Fibroblast of peridontal ligament (primary cell): ENCODE results near the gene GOPC.
"Not testable (repeated sequence)": the region's sequence is repeated elsewhere in the genome, so short reads cannot be mapped to it uniquely, and the experiment has no call there.

Source experiments
- DNase-seq: peaks from one replicate; pipeline ENCODE4 v3.0.0-alpha.2; 2010; ENCODE audit errors: extremely low read depth

The GOPC gene

DNA sequence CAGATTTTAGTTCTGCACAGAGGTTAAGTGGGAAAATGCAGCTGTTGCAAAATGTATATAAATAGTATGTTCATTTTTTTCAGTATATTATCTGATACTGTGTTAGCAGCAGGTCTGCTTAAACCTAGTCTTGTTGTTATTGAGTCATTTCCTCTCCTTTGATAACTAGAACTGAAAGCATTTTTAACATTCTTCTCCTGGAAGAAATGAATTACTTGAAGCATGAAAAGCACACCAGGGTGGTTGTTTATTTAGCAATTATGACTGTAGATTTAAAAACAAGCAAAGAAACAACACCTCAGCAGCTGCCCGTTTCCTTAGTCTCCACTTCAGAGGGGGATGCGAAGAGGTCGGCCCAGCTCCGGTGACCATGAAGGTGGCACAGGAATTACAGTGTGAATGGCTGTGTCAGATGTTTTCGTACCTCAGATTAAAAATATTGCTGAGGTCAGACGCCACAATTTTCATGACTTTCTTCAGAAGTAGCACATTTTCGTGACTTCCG is 53.5 kb downstream of the GOPC start:
- DNase-seq: no peak

DNA sequence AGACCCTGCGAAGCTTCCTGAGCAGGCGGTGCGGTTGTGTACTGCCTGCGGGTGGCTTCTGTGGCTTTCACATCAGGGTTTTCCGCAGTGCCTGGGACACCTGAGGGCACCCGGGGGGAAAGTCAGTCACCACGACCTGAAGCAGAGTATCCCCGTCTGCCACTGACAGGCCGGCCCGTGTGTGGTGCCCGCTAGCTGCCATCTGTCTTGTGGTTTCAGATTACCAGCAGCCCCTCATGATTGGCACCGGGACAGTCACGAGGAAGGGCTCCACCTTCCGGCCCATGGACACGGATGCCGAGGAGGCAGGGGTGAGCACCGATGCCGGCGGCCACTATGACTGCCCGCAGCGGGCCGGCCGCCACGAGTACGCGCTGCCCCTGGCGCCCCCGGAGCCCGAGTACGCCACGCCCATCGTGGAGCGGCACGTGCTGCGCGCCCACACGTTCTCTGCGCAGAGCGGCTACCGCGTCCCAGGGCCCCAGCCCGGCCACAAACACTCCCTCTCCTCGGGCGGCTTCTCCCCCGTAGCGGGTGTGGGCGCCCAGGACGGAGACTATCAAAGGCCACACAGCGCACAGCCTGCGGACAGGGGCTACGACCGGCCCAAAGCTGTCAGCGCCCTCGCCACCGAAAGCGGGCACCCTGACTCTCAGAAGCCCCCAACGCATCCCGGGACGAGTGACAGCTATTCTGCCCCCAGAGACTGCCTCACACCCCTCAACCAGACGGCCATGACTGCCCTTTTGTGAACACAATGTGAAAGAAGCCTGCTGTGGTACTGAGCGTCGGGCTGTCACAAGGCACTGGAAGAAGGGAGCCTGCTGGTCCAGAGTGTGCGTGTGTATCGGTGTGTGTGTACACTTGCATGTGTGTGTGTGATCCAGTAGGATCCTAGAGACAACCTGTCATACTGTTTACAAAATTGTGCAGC is 54.4 kb downstream of the GOPC start:
- peak; percentile 27 for DNase-seq

DNA sequence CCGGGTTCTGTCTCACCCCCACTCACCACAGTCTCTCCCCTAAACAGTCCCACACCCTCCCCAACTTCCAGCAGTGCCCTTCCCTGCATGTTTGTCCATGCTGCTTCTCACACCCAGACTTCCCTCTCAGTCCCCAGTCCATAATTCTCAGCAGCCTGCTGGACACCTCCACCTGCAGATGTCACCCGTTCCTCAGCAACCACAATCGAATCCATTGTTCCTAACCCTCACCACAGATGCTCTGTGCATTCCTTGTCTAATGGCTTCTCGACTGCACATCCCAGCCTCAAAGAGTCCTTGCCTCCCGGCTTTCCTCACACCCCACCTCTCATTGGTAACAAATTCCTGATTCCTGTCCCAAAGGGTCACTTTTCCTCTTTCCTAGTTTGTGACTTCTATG is 55.6 kb downstream of the GOPC start:
- DNase-seq: no peak

DNA sequence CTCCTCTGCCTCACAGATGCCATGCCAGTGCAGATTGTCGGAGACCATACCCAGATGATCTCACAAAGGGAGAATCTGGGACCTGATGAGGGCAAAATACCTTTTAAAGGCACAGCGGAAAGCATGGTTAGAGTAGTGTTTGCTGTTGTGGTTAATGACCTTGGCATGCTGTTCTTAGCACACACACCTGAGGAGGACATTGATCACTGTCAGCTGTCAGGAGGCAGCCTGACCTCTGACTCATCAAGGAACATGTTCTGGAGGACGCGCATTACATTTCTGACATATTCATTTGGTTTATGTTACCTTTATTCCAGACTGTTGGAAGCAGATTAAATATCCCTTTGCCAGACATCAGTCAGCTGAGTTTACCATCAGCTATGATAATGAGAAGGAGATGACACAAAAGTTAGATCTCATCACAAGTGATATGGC is 57.1 kb downstream of the GOPC start:
- no peak for DNase-seq

DNA sequence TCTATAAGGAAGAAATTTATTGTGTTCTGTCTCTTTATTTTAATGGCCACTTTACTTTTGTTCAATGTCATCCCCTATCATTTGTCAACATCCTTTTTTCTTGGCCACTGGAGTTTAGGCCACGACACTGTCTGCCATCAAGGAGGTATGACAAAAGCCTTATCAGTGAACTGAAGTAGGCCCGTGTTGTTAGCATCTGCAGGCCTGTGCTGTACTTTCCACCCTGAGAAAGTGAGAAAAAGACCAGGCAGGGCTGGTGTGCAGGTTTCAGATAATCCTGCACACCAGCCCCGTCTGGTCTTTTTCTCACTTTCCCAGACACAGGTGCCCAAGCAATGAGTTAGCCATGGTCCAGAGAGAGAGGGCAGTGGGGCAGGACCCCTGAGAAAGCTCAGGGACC is 57.6 kb downstream of the GOPC start:
- no peak for DNase-seq

DNA sequence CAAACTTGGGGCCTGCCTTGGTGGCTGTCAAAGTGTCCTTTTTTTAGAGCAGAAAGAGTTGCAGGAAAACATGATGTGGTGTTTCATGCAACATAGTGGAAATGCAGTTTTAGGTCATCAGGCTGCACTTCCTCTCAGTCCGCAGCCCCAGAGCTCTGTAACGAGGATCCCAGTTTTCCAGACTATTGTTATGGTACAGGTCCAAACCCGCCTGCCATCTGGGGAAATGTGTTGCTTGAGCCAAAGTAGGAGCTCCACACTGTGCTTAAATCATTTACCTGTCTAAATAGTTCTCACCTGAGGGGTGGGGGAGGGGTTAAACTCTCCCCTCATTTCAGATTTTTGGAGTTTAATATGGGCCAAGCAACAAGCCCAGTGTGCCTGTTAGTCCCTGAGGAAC is 59.8 kb downstream of the GOPC start:
- DNase-seq: no peak

DNA sequence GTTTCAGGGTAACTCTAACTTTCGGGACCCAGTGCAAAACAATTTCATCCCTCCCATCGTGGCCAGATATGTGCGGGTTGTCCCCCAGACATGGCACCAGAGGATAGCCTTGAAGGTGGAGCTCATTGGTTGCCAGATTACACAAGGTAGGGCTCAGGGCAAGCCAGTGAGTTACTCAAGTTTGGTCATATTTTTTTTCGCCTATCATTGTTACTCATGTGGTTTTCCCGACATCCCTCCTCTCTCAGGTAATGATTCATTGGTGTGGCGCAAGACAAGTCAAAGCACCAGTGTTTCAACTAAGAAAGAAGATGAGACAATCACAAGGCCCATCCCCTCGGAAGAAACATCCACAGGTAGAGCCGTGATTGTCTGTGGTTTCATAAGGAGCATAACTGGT is 61.6 kb downstream of the GOPC start:
- no peak for DNase-seq

DNA sequence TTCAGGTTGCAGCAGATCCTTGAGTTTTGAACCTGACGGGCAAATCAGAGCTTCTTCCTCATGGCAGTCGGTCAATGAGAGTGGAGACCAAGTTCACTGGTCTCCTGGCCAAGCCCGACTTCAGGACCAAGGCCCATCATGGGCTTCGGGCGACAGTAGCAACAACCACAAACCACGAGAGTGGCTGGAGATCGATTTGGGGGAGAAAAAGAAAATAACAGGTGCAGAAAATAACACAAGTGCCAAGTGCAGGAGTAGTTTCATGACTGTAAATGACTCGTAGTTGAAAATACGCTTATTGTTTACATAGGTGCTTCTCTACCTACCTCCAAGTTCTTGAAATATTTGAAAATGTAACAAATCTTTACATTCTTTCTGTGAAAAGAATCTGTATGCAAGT is 63.7 kb downstream of the GOPC start:
- DNase-seq: no peak

- DNase-seq: no peak
These were observed 66.0 kb downstream of the GOPC start for GRCh38 chr6:117536317-117536716.

DNA sequence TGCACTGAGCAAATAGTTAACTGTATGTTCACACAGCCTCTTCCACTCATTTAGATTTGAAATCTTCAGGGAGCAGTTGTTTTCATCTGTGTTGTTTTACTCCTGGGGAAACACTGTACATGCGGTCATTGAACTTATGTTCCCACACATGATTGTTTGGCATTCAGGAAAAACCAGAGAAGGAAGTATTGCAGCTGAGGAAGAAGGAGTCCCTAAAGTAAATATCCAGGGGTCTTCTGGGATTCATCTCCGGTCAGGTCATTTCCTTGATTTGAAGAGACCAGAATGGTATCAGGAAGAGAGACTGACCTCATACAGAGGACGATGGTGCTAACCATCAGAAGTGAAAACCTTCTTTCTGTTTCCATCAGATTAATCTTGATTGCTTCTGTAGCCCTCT is 67.3 kb downstream of the GOPC start:
- no peak for DNase-seq

DNA sequence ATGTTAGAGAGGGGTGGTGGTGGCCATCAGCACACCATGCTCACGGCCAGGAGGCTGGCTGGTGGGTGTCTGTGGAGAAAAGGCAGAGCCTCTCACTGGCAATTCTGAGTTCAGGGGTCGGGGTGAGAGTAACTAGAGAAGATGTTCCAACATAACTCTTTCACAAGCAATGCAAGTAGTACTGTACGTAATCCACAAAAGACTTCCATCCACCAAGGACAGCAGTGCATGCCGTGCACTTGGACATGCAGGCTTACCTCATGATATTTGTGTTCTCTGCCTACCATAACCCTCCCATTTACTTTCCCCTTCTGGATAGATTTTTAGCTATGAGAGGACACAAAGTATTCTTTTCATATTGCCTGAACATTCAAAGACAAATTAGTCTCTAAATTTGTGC is 68.5 kb downstream of the GOPC start:
- no peak for DNase-seq

DNA sequence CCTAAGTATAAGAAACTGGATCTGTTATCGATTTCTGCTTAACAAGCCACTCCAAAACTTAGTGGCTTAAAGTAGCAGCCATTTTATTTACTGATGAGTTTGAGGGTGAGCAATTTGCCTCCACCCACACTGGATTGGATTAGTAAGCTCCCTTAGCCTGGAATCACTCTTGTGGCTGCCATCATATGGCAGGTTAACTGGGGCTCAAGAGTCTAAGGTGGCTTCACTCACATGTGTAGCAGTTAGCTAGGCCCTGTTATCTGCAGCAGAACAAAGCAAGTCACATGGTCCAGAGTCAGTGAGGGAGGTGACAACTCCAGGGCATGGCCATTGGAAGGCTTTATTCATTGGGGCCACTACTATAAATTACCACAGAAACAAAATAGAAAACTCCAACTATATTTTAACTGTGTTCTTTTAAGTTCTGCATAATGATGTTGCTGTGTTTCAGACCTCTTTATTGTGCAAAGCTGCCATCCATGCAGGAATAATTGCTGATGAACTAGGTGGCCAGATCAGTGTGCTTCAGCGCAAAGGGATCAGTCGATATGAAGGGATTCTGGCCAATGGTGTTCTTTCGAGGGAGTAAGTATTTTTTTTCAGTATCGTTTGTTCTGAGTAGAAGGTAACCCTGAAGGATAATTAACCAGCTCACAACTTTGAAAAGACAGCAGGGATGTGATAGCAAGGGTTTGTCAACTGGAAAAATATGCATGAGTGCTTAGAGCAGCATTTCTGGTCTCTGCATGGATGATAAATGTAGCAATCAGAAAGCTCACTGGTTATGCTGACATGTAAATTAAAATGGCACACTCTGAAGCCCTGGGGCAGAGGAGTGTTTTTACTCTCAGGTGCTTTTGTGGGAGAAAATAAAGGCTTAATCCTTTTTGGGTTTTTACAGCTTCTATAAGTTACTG is 70.2 kb downstream of the GOPC start:
- no peak for DNase-seq

GRCh38 chr6:117531346-117531745 is 71.0 kb downstream of the GOPC start:
- peak; percentile 41 for DNase-seq

DNA sequence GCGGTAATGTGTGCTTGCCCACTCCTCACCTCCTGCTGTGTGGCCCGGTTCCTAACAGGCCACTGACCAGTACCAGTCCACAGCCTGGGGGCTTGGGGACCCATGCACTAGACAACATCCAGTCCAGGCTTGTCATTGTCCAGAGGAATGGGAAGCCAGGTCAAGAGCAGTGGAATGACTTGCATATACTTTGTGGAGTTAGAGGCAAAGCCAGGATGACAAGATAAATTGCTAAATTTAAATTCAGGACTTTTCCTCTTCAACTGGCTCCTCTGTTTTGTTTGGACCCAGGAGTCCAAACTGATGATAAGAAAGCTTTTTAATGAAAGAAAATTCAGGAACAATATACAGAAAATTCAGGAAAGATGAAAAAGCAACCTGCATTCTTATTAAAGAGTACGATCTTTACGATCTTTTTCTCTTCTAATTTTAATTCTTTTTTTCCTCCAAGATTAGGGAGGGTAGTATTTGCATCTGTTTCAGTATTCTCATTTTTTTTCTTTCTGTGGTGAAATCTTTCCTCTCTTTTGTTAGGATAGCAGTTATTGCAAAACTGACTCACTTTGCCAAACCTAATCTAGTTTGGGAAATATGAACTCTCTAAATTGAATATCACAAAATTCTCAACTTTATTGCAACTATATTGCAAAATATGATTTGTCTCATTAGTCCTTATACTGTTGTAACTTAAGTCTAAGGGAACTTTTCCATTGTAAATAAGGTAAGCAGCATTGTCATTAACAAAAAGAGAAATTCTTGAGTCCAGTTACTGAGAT is 71.7 kb downstream of the GOPC start:
- DNase-seq: peak; percentile 83

GRCh38 chr6:117525607-117526006 is 76.7 kb downstream of the GOPC start:
- no peak for DNase-seq

DNA sequence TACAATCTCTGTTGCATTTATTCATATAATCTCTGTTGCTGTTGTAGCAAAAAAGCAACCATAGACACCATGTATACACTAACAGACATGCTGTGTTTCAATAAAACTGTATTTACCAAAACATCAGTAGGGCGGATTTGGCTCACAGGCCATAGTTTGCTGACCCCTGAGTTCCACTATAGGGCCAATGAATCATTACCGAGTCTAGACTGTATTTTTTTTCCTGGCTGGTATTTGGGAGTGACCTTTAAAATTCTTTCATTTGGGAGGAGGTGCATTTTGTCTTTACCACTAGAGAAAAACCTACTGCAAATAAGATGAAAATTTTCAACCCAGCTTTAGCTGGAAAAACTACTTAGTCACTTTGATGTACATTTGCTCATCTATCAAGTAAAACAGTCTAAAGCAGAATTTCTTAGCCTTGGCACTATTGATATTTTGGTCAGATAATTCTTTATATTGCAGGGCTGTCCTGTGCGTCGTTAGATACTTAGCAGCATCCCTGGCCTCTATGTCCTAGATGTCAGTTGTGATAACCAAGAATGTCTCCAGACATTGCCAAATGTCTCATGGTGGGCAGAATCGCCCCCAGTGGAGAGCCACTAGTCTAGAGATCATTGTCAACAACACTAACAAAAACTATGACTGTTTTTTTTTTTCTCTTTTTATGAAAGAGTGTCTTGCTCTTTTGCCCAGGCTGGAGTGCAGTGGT is 80.4 kb downstream of the GOPC start:
- DNase-seq: no peak

- no peak for DNase-seq
These were observed 81.5 kb downstream of the GOPC start for GRCh38 chr6:117520603-117521395.

GRCh38 chr6:117518870-117519269 is 83.4 kb downstream of the GOPC start:
- DNase-seq: no peak

DNA sequence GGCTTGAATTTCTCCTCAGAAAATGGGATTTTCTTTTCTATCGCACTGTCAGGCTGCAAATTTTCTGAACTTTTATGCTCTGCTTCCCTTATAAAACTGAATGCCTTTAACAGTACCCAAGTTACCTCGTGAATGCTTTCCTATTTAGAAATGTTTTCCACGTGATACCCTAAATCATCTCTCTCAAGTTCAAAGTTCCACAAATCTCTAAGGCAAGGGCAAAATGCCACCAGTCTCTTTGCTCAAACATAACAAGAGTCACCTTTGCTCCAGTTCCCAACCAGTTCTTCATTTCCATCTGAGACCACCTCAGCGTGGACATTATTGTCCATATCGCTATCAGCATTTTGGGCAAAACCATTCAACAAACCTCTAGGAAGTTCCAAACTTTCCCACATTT is 84.3 kb downstream of the GOPC start:
- not testable (repeated sequence) for DNase-seq

GRCh38 chr6:117515326-117515725 is 87.0 kb downstream of the GOPC start:
- no peak for DNase-seq
